Neural crest cell (in vitro differentiated cells): ENCODE measurements around the gene ADGRB2. TPM values are rescaled to one million over a fixed set of nuclear protein-coding genes. Genes with fewer than 3 reads are reported as not detected.

ENCODE experiments used
- DNase-seq: peaks from one replicate; pipeline ENCODE4 v3.0.0; 2021; ENCODE audit warnings: low read depth, mixed read lengths, low spot score
- H3K27ac Mint-ChIP-seq: one replicate; pipeline ENCODE4 v1.8.0; 2021; ENCODE audit warnings: mild to moderate bottlenecking, mixed read lengths; ENCODE audit not compliant: unreplicated experiment
- H3K27me3 Mint-ChIP-seq: 2 replicates; pipeline ENCODE4 v1.8.0; 2021; ENCODE audit warnings: low read depth, mild to moderate bottlenecking, mixed read lengths
- H3K36me3 Mint-ChIP-seq: 2 replicates; pipeline ENCODE4 v1.8.0; 2021; ENCODE audit warnings: low read depth, mild to moderate bottlenecking, mixed read lengths
- H3K4me1 Mint-ChIP-seq: 2 replicates; pipeline ENCODE4 v1.8.0; 2021; ENCODE audit warnings: mixed read lengths
- H3K4me3 Mint-ChIP-seq: one replicate; pipeline ENCODE4 v1.8.0; 2021; ENCODE audit warnings: mild to moderate bottlenecking, mixed read lengths
- H3K9me3 Mint-ChIP-seq: 2 replicates; pipeline ENCODE4 v1.8.0; 2021; ENCODE audit warnings: mixed read lengths
- CTCF ChIP-seq: fragments of 200-600 bp; sonication (generic); conservative IDR thresholded peaks from 2 replicates; pipeline ENCODE4 v1.5.0; 2021; ENCODE audit warnings: antibody characterized with exemption, mild to moderate bottlenecking
- total RNA-seq: library from RNA; stranded (reverse); gene quantifications from 2 replicates; pipeline ENCODE4 v1.2.1, GENCODE V29; 2021

ADGRB2 gene
- total RNA-seq, 1 donor from 2014 or later = 18.8 TPM

- no peak for TF ChIP-seq CTCF
- Mint-ChIP-seq H3K9me3 (no peaks in the 10 kb centered on the region), H3K4me1 (peaks cover 28% of the 10 kb centered on the region), H3K27ac (no peak overlapping the region), H3K4me3 (no peak overlapping the region), H3K27me3 (no peaks in the 10 kb centered on the region), H3K36me3 (no peaks in the 10 kb centered on the region)
- no peak for DNase-seq
Observed at GRCh38 chr1:31752258-31752657, 11.9 kb downstream of the ADGRB2 start.

GRCh38 chr1:31751822-31752241, 12.3 kb downstream of the ADGRB2 start:
- H3K9me3 Mint-ChIP-seq = no peaks in the 10 kb centered on the region
- peaks cover 32% of the 10 kb centered on the region for H3K4me1 Mint-ChIP-seq
- no peaks in the 10 kb centered on the region for H3K36me3 Mint-ChIP-seq
- no peak overlapping the region for H3K4me3 Mint-ChIP-seq
- no peak for TF ChIP-seq CTCF
- DNase-seq = no peak
- H3K27me3 Mint-ChIP-seq = no peaks in the 10 kb centered on the region
- no peak overlapping the region for H3K27ac Mint-ChIP-seq

- Mint-ChIP-seq H3K27ac (no peak overlapping the region), H3K27me3 (no peaks in the 10 kb centered on the region), H3K36me3 (no peaks in the 10 kb centered on the region), H3K9me3 (no peaks in the 10 kb centered on the region), H3K4me3 (no peak overlapping the region), H3K4me1 (peaks cover 41% of the 10 kb centered on the region)
- TF ChIP-seq CTCF = no peak
- DNase-seq = no peak
Observed at GRCh38 chr1:31750858-31751510, 13.2 kb downstream of the ADGRB2 start.

GRCh38 chr1:31749785-31750735, 14.1 kb downstream of the ADGRB2 start:
- no peak overlapping the region for H3K4me3 Mint-ChIP-seq

GRCh38 chr1:31748365-31748764, 15.8 kb downstream of the ADGRB2 start:
- H3K4me3 Mint-ChIP-seq = no peak overlapping the region
- H3K27ac Mint-ChIP-seq = no peak overlapping the region
- no peaks in the 10 kb centered on the region for H3K27me3 Mint-ChIP-seq
- H3K36me3 Mint-ChIP-seq = no peaks in the 10 kb centered on the region
- H3K9me3 Mint-ChIP-seq = no peaks in the 10 kb centered on the region
- H3K4me1 Mint-ChIP-seq = peaks cover 39% of the 10 kb centered on the region
- no peak for TF ChIP-seq CTCF
- DNase-seq = no peak

More at GRCh38 chr1:31749785-31750735, 14.1 kb downstream of the ADGRB2 start:
- no peaks in the 10 kb centered on the region for H3K27me3 Mint-ChIP-seq
- H3K27ac Mint-ChIP-seq = peak overlapping the region; percentile 81
- no peak for DNase-seq
- TF ChIP-seq CTCF = no peak
- H3K9me3 Mint-ChIP-seq = no peaks in the 10 kb centered on the region
- peaks cover 39% of the 10 kb centered on the region for H3K4me1 Mint-ChIP-seq
- no peaks in the 10 kb centered on the region for H3K36me3 Mint-ChIP-seq
